ENCODE measurements around the gene CCR6.
"Not testable (repeated sequence)": the region's sequence is repeated elsewhere in the genome, so short reads cannot be mapped to it uniquely, and the experiment has no call there.

DNA sequence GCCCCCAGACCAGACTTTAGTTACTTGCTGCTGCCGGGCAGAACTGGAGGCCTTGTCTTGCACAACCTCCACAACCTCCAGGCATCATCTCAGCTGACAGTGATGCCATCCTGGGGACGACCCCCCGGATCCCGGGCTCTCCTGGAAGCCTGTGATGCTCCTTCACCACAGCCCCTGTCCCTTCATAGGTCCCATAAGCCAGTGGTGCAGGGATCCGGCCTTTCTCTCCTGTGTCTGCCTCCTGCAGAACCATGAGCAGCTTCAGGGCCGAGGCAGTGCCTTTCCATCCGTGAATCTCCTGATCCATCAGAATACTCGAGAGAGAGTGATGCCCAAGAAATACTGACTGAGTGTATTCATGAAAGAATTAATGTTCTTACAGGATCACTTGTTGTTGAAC, 57.2 kb downstream of the CCR6 start:
- TF ChIP-seq, protein P1, sequence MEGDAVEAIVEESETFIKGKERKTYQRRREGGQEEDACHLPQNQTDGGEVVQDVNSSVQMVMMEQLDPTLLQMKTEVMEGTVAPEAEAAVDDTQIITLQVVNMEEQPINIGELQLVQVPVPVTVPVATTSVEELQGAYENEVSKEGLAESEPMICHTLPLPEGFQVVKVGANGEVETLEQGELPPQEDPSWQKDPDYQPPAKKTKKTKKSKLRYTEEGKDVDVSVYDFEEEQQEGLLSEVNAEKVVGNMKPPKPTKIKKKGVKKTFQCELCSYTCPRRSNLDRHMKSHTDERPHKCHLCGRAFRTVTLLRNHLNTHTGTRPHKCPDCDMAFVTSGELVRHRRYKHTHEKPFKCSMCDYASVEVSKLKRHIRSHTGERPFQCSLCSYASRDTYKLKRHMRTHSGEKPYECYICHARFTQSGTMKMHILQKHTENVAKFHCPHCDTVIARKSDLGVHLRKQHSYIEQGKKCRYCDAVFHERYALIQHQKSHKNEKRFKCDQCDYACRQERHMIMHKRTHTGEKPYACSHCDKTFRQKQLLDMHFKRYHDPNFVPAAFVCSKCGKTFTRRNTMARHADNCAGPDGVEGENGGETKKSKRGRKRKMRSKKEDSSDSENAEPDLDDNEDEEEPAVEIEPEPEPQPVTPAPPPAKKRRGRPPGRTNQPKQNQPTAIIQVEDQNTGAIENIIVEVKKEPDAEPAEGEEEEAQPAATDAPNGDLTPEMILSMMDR (IDR thresholded peaks at IDR 0.05; ENCODE audit: low read depth, low read length), result not testable (repeated sequence)
- TF ChIP-seq EZH2phosphoT487 (IDR thresholded peaks at IDR 0.05; ENCODE audit: low read depth), result not testable (repeated sequence)
